Stomach (tissue), 4 donors: ENCODE measurements around the gene RAB9A.

ENCODE experiments used
- CTCF ChIP-seq, 7 experiments: fragments of 450-650 bp in 4 of 7; fragments of 200-600 bp in 3 of 7; sonication (generic) in 3 of 7; IDR thresholded peaks; one replicate each; pipeline ENCODE4 v1.5.1; 2016 to 2019; ENCODE audit warnings: antibody characterized with exemption in 7 of 7, control low read depth in 2 of 7, mild to moderate bottlenecking in 1 of 7
- EP300 ChIP-seq: sonication (generic); formaldehyde crosslinking; IDR thresholded peaks from one replicate; pipeline ENCODE4 v1.6.1; 2017; ENCODE audit warnings: antibody characterized with exemption
- POLR2AphosphoS5 ChIP-seq, 3 donors: sonication (generic); formaldehyde crosslinking; IDR thresholded peaks; one replicate each; pipeline ENCODE4 v1.6.1; 2016; ENCODE audit warnings: antibody characterized with exemption in 3 of 3

DNA sequence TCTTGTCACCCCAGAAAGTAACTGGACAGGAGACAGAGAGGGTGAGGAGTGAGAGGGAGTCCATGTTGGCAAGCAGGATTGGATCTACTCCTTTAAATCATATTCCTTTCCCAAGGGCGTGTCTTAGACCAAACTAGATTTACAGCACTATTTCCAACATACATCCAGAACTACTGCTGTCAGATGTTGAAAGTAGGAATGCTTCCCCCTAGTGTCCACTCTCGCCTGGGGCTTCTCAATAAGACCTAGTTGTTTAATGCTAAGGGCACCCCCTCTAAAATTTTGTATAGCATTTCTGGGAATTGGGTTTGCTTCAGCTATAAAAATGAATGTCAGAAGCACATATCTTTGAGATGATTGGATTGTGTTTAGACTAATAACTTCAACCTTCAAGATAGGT, 58.9 kb downstream of the RAB9A start:
- peak in 4 of 7 experiments; percentile 13 to 38 (median 24) for TF ChIP-seq CTCF (IDR thresholded peaks at IDR 0.05)
- no peak for TF ChIP-seq EP300
- TF ChIP-seq POLR2AphosphoS5 (IDR thresholded peaks at IDR 0.05), result no peak
